IMR-90 (cell line): ENCODE data around the gene GRM4.

Experiments used
- MAZ ChIP-seq: IDR thresholded peaks from 2 replicates; pipeline ENCODE4 v1.6.1; 2012; ENCODE audit warnings: low read depth, mild to moderate bottlenecking, low read length, improper control_type of control experiment, moderate library complexity, borderline replicate concordance
- MXI1 ChIP-seq: IDR thresholded peaks from 2 replicates; pipeline ENCODE4 v1.6.1; 2012; ENCODE audit warnings: low read depth, mild to moderate bottlenecking, low read length, moderate library complexity, borderline replicate concordance
- POLR2A ChIP-seq: IDR thresholded peaks from 2 replicates; pipeline ENCODE4 v1.6.1; 2012; ENCODE audit warnings: mild to moderate bottlenecking, low read depth, low read length
- TF ChIP-seq, protein P1 (sequence below): conservative IDR thresholded peaks from 2 replicates; pipeline ENCODE4 v1.5.1; 2012; ENCODE audit warnings: mild to moderate bottlenecking, low read depth, low read length, improper control_type of control experiment

GRCh38 chr6:34131326-34132290, 14.3 kb downstream of the GRM4 start:
- TF ChIP-seq, protein P1, sequence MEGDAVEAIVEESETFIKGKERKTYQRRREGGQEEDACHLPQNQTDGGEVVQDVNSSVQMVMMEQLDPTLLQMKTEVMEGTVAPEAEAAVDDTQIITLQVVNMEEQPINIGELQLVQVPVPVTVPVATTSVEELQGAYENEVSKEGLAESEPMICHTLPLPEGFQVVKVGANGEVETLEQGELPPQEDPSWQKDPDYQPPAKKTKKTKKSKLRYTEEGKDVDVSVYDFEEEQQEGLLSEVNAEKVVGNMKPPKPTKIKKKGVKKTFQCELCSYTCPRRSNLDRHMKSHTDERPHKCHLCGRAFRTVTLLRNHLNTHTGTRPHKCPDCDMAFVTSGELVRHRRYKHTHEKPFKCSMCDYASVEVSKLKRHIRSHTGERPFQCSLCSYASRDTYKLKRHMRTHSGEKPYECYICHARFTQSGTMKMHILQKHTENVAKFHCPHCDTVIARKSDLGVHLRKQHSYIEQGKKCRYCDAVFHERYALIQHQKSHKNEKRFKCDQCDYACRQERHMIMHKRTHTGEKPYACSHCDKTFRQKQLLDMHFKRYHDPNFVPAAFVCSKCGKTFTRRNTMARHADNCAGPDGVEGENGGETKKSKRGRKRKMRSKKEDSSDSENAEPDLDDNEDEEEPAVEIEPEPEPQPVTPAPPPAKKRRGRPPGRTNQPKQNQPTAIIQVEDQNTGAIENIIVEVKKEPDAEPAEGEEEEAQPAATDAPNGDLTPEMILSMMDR: no peak
- TF ChIP-seq MAZ (no peak), POLR2A (no peak), MXI1 (no peak)
